Measurements from ENCODE around the gene CYP4Z1. TPM values are rescaled to one million over a fixed set of nuclear protein-coding genes. Genes with fewer than 3 reads are reported as not detected.

The CYP4Z1 gene
- total RNA-seq, 4 donors from 2014 or later = 0.52 to 3.4 (median 1.3) TPM

- Histone ChIP-seq H3K4me3 (no peak overlapping the region), H3K36me3 (no peaks in the 10 kb centered on the region), H3K27ac (no peak overlapping the region), H3K9me3 (no peaks in the 10 kb centered on the region), H3K4me1 (no peaks in the 10 kb centered on the region), H3K27me3 (no peaks in the 10 kb centered on the region)
- TF ChIP-seq EP300 (IDR thresholded peaks at IDR 0.05) (no peak), POLR2AphosphoS5 (IDR thresholded peaks at IDR 0.05) (no peak), POLR2A (IDR thresholded peaks at IDR 0.05) (no peak)
- TF ChIP-seq, protein P1, sequence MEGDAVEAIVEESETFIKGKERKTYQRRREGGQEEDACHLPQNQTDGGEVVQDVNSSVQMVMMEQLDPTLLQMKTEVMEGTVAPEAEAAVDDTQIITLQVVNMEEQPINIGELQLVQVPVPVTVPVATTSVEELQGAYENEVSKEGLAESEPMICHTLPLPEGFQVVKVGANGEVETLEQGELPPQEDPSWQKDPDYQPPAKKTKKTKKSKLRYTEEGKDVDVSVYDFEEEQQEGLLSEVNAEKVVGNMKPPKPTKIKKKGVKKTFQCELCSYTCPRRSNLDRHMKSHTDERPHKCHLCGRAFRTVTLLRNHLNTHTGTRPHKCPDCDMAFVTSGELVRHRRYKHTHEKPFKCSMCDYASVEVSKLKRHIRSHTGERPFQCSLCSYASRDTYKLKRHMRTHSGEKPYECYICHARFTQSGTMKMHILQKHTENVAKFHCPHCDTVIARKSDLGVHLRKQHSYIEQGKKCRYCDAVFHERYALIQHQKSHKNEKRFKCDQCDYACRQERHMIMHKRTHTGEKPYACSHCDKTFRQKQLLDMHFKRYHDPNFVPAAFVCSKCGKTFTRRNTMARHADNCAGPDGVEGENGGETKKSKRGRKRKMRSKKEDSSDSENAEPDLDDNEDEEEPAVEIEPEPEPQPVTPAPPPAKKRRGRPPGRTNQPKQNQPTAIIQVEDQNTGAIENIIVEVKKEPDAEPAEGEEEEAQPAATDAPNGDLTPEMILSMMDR (IDR thresholded peaks at IDR 0.05) = no peak
- DNase-seq (ENCODE audit: low spot score in 2 of 2) = no peak
These were observed 97.5 kb downstream of the CYP4Z1 start for GRCh38 chr1:47164552-47164951.

Other genes with a start within 250 kb of the CYP4Z1 start
- gene CYP4A11, start 125.8 kb upstream of the CYP4Z1 start, total RNA-seq = under 1 TPM in 1 of 4 donors, not detected in 3; 0.32 TPM
- 10 to 100 TPM in 2 of 4 donors, 1 to 10 TPM in 2; 6.2 to 41.8 (median 11.2) TPM for gene CYP4X1, start 43.6 kb upstream of the CYP4Z1 start, total RNA-seq
- gene CYP4A22, start 70.2 kb downstream of the CYP4Z1 start, total RNA-seq = not detected
- 100 to 1,000 TPM in 3 of 4 donors, 10 to 100 TPM in 1; 36.8 to 201 (median 153) TPM for gene PDZK1IP1, start 122.8 kb downstream of the CYP4Z1 start, total RNA-seq
- 1 to 10 TPM in 2 of 4 donors, under 1 TPM in 2; 0.34 to 1.7 (median 1.2) TPM for gene TAL1, start 165.0 kb downstream of the CYP4Z1 start, total RNA-seq
- gene STIL, start 246.9 kb downstream of the CYP4Z1 start, total RNA-seq = 1 to 10 TPM; 2.8 to 4.2 (median 4.0) TPM

All from suprapubic skin (tissue), 4 donors.